ENCODE results near the gene SOWAHB.

Gene SOWAHB, protein sequence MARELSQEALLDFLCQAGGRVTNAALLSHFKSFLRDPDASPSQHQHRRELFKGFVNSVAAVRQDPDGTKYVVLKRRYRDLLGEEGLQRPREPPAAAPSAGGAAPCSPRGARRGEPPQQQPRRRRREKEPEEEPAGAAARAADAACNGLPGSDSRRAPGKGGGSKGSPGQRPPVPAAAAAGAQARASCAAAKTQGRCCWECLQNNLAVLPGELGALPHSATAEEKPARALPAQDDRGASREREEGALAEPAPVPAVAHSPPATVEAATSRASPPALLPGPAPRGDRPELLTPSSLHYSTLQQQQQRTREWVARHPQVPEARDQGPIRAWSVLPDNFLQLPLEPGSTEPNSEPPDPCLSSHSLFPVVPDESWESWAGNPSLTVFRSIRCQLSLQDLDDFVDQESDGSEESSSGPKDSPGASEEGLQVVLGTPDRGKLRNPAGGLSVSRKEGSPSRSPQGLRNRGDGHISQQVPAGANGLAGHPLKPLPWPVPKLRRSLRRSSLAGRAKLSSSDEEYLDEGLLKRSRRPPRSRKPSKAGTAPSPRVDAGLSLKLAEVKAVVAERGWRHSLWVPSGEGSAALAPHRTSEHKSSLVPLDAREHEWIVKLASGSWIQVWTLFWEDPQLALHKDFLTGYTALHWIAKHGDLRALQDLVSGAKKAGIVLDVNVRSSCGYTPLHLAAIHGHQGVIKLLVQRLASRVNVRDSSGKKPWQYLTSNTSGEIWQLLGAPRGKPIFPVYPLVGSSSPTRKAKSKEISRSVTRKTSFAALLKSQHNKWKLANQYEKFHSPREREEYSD

DNA sequence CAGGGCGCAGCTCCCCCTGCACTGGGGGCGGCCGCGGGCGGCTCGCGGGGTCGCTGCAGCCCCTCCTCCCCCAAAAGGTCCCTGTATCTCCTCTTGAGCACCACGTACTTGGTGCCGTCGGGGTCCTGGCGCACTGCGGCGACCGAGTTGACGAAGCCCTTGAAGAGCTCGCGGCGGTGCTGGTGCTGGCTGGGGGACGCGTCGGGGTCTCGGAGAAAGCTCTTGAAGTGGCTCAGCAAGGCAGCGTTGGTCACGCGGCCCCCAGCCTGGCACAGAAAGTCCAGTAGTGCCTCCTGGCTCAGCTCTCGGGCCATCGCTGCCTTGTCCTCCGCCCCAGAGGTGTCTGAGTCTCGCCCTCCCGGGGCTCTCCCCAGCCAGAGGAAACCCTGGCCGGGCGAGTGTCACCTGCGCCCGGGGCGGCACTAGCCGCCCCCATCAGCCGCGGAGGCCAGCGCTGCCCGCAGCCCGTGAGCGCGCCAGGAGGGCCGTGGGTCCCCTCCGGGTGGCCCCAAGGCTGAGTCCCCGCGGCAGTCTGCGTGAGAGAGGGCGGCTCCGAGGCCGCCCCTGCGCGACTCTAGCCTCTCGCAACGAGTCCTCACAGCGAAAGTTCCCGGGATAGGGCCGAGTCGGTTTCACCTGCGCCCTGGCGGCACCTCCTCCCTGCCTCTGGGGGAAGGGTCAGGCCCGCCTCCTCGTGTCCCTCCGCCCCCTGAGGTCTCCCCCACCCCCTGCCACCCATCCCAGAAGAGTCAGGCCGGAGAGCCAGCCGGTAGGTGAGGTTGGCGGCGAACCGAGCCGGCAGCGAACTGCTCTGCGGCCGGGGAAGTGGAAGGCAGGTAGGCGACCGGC is at the start of gene SOWAHB:
TSS of gene SOWAHB (minus strand) at position 609 of the 849 bp plus-strand sequence. CDS start at position 314, 295 bp downstream.
- peak in 1 of 3 donors; percentile 6 for DNase-seq (ENCODE audit: low read depth in 3 of 3)

DNA sequence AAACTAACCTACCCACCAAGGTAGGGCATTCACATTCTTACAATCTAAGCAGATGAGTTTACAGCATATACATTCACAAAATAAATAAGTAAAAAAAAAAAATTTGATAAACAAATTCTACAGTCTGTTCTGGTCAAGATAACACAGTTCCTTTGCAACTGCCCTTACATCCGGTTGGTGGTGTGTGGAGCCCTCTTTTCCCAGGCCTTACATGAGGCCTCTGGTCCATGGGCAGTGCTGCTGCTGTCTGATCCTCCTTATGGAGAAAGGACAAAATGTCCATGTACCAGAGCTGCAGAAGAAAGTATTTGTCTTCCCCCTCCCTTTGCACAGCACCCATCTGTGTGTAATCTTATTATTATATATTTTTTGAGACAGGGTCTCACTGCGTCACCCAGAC is 49.4 kb upstream of the SOWAHB start:
- DNase-seq (ENCODE audit: low read depth in 3 of 3): no peak

DNA sequence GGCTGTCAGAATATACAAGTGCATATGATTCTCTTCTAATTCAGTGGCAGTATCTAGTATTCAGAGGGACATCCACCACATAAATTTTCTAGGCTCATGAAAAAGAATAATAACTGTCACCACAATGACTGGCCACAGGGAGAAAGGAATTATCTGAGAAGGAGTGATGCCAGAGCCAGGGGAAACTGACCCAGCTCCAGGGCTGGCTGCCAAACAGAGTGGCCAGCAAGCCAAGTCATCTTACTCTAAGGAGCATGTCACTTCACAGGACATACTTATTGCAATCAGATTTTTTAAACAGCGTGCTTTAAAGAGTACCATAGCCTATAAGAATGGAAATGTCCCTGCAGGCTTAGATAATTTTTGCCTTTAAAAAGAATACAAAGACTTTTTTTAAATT is 45.8 kb upstream of the SOWAHB start:
- no peak for DNase-seq (ENCODE audit: low read depth in 3 of 3)

DNA sequence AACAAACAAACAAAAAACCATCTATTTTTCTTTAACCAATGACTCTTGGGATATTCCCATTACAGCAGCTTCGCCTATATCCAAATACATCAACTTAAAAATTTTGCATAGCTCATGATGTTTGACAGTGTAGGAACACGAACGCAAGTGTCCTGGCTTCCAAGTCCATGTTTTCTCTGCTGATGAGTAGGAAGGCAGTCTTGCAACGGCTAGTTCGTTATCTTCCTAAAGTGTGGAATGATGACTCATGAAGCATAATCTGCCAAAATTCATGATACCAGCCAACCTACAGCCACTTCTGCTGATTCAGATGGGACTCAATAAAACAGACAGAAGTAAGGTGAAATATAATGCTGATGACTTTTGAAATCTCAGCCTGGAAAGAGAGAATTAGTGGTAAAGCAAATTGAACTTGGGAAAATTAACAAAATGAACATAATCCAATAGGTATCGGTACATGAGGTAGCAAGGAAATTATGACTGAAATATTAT is 45.2 kb upstream of the SOWAHB start:
- no peak for DNase-seq (ENCODE audit: low read depth in 3 of 3)

DNA sequence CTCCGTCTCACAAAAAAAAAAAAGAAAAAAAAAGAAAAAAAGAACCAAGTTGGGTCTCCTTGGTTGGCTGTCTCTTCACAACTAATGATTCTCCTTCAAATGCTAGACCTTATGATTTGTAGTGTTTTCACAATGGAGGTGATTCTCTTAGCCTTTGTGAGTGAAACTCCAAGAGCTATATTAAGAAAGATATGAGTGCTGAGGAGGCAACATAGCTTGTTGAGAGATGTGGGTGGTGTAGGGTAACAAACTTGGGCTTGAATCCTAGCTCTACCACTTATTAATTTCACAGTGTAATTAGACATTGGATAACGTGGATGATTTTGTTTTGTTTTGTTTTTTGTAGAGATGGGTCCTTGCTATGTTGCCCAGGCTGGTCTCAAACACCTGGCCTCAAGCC is 41.2 kb upstream of the SOWAHB start:
- no peak for DNase-seq (ENCODE audit: low read depth in 3 of 3)

DNA sequence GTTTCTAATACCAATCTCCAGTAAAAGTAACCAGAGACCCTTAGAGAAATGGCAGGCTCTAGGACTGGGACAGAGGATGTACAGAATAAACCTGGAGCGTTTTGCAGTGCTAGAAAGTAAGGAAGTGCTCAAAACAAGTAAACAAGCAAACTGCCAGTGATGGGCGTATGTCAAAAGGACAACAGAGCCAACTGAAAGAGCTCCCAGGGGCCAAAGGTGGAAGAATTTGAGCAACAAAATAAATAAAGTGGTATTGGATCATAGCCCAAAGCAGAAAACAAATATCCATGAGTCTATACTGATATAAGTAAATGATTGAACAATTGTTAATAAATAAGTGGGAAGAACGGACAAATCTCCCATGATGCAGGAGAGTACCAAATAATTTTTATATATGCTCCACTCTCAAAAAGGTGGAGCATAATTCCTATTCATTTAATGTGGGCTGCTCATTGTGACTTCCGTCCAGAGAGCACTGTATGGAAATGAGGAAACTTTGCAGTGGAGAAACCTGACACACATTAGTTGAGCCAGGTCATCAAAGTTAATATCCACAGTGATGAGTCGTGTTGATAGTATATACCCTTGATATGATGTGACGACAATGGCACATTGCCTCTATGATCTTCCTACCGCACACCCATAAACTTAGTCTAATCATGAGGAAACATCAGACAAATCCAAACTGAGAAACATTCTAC is 33.8 kb upstream of the SOWAHB start:
- no peak for DNase-seq (ENCODE audit: low read depth in 3 of 3)

DNA sequence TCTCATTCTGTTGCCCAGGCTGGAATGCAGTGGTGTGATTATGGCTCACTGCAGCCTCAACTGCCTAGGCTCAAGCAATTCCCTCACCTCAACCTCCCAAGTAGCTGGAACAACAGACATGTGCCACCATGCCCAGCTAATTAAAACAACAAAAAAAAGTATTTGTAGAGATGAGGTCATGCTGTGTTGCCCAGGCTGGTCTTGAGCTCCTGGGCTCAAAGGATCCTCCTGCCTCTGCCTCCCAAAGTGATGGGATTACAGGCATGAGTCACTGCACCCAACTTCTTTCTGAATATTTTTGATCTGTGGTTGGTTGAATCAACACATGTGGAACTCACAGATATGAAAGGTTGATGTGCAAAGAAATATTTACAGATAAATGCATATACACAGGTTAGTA is 33.1 kb upstream of the SOWAHB start:
- no peak for DNase-seq (ENCODE audit: low read depth in 3 of 3)

DNA sequence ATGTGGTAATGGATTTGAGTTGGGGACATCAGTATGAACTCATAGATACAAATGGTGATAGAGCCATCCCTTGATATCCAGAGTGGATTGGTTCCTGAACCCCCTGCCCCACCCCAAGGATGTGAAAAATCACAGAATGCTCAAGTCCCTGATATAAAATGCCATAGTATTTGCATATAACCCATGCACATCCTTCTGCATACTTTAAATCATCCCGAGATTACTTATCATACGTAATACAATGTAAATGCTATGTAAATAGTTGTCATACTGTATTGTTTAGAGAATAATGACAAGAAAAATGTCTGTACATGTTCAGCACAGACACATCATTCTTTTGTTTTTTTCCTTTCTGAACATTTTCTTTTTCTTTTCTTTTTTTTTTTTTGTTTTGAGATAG is 32.7 kb upstream of the SOWAHB start:
- no peak for DNase-seq (ENCODE audit: low read depth in 3 of 3)

DNA sequence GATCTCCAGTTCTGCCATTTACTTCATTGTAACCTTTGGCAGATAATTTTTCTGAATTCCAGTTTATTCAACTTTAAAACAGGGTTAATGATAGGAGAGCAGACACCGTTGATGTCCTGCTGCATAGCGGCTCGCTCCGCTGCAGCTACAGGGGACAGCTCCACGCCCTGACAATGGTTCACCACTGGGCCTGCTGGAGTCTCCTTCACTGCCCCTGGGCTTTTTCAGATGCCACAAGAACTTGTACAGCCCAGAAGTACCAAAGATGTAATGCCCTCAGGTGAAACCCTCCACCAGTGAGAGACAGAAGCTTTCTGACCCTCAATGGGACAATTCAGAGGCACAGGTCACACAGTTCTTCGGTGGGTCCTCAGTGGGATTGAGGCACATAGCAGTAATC is 28.9 kb upstream of the SOWAHB start:
- no peak for DNase-seq (ENCODE audit: low read depth in 3 of 3)

DNA sequence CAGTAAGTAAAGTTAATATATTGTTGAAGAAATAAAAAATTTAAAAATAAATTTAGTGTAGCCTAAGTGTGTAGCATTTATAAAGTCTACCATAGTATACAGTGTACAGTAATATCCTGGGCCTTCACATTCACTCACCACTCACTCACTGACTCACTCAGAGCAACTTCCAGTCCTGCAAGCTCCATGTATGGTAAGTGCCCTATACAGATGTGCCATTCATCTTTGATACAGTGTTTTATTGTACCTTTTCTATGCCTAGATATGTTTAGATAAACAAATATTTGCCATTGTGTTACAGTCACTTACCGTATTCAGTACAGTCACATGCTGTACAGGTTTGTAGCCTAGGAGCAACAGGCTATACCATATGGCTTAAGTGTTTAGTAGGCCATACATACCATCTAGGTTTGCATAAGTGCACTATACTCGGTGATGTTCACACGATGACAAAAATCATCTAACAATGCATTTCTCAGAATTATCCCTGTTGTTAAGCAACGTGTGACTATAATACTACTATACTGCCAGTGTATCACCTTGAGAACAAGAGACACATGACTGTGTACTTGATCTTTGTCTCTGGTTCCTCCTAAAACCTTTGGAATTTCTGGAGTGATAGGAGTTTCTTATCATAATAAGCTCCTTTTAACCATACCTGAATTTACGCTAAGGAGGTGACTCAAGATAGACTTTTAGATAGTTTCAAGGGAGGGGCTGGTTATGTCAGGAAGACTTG is 25.8 kb upstream of the SOWAHB start:
- DNase-seq (ENCODE audit: low read depth in 3 of 3): no peak

DNA sequence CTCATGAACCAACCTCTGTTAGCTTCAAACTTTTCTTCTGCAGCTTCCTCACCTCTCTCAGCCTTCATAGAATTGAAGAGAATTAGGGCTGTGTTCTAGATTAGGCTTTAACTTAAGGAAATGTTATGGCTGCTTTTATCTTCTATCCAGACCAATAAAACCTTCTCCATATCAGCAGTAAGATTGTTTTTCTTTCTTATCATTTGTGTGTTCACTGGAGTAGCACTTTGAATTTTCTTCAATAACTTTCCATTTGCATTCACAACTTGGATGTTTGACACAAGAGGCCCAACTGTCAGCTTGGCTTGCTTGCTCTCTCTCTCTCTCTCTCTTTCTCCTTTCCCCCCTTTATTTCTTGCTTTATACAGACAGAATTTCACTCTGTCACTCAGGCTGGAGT is 22.8 kb upstream of the SOWAHB start:
- no peak for DNase-seq (ENCODE audit: low read depth in 3 of 3)

DNA sequence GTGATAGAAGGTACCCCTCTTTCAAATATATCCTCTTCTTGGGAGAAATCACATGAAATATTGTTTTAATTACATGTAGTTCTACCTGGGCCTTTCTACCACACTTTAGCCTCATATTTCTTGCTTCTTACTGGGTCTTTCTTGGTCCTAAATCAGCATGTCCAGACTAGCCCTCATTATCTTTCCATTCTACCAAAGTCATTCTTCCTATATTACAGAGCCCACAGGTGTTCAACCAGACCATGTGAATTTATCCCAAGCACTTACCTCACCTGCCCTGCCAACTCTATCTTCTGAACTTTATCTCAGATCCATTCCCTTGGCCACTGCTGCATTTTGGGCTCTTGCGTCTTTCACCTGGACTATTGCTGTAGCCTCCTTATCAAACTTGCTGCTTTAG is 11.8 kb upstream of the SOWAHB start:
- no peak for DNase-seq (ENCODE audit: low read depth in 3 of 3)

DNA sequence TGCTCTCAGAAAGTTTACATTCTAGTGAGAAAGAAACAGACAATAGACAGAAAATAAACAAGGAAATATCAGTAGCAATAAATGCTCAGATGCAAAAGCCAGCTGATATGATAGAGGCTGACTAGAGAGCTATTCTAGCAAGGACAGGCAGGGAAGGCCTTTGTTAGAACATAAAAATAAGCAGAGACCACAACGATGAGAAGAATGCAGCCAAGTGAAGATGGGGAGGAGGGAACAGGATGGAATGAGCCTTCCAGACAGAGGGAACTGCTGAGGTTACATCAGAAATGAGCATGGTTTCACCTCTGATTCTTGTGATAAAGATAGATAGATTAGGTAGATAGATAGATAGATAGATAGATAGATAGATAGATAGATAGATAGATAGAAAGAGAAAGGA is 7.6 kb upstream of the SOWAHB start:
- DNase-seq (ENCODE audit: low read depth in 3 of 3): no peak

DNA sequence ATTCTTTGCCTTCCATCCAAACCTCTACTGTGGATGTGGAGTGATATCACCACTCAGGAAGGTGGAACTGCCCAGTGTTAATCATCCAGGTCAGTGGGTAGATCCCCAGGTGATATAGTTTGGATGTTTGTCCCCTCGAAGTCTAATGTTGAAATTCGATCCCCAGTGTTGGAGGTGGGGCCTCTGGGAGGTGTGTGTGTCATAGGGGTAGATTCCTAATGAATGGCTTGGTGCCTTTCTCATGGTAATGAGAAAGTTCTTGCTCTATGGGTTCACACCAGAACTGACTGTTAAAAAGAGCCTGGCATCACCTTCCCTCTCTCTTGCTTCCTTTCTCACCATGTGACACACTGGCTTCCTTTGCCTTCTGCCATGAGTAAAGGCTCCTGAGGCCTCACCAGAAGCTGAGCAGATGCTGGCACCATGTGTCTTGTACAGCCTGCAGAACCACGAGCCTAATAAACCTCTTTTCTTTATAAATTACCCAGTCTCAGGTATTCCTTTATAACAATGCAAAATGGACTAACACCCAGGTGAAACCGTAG is 6.8 kb upstream of the SOWAHB start:
- no peak for DNase-seq (ENCODE audit: low read depth in 3 of 3)

DNA sequence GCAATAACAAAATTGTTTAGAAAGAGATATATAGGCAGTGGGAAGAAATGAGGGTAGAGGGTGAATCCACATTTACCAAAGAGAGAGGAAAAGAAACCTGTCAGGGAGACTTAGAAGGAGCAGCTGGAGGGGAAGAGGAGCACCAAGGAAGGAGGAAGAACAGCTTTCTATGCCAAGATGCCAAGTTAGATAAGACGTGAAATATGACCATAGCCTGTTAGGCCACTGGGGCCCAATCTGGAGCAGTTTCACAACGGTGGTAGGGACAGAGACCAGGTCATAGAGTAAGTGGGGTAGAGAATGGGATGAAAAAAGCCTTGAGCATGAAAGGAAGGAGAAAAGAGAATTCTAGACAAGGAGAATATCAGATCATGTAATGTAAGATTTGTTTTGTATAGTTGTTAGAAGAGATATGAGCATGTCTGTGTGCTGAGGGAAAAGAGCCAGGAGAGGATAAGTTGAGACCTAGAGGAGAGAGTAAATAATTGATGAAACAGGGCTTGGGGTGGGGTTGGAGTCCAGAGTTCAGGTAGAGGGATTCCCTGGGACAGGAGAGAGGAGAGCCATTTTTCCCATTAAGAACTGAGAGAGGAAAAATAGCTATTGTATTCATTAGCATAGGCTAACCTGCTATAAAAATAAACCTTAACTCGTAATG is 4.4 kb upstream of the SOWAHB start:
- no peak for DNase-seq (ENCODE audit: low read depth in 3 of 3)

DNA sequence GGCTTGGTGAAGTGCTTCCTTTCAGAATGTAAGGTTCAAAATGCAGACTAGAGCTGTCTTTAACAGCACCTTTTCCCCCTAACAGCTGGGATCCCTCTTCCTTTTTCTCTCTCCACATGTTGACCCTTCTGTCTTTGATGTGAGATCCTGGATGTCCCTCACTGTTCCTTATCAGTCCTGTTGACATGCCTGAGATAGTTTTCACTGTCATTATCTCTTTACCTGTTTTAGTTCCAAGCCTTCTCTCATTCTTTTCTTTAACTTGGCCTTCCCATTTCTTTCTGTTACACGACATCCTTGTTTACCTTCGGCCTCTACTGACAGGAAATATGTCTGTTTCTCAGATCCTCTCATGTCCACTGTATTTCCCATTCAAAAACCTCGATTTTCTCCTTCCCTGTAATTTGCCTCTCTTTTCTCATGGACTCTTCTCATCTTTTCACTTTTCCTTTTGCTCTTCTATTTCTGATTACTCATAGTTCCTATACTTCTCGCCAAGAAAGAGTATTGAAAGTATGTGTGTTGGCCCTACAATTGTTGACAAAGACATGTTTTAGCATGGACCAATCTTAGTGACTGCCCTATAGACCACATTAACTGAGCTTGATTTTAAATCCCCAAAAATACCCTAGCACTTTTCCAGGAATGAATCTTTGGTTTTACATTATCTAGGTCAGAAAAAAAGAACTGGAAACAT is 1.2 kb upstream of the SOWAHB start:
- DNase-seq (ENCODE audit: low read depth in 3 of 3): no peak

DNA sequence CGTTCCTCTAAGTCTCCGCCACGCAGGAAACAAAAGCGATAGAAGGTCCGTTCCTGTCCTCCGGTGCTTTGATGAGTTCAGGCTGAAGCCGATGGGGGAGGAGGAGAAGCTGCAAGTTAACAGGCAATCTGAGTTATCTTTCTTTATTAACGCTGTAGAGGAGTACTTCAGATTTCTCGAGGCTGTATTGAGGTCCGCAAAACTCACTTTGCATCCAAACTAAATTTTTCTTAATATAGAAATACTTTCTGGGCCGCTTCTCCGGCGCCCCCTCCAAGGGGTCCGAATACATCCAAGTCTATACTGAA is 395 bp upstream of the SOWAHB start:
- no peak for DNase-seq (ENCODE audit: low read depth in 3 of 3)

DNA sequence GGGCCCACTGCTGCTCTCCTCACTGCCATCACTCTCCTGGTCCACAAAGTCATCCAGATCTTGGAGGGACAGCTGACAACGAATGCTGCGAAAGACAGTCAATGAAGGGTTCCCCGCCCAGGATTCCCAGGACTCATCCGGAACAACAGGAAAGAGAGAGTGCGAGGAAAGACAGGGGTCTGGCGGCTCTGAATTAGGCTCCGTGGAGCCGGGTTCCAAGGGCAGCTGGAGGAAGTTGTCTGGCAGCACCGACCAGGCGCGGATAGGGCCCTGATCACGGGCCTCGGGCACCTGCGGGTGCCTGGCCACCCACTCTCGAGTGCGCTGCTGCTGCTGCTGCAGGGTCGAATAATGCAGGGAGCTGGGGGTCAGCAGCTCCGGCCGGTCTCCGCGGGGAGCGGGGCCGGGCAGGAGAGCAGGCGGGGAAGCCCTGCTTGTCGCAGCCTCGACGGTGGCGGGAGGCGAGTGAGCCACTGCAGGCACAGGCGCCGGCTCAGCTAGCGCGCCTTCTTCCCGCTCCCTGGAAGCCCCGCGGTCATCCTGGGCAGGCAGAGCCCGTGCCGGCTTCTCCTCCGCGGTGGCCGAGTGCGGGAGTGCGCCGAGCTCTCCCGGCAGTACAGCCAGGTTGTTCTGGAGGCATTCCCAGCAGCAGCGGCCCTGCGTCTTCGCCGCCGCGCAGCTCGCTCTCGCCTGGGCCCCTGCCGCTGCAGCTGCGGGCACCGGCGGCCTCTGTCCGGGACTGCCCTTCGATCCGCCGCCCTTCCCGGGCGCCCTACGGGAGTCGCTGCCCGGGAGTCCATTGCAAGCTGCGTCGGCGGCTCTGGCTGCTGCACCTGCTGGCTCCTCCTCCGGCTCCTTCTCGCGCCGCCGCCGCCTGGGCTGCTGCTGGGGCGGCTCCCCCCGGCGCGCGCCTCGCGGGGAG is 1.1 kb downstream of the SOWAHB start:
- DNase-seq (ENCODE audit: low read depth in 3 of 3): peak in 1 of 3 donors; percentile 23
